GM18951 (cell line): ENCODE data around the gene ZNF48.
"Not testable (repeated sequence)": the region's sequence is repeated elsewhere in the genome, so short reads cannot be mapped to it uniquely, and the experiment has no call there.

Experiments
- POLR2A ChIP-seq: IDR thresholded peaks from 4 replicates; pipeline ENCODE4 v1.6.1; 2011; ENCODE audit warnings: mild to moderate bottlenecking; ENCODE audit not compliant: insufficient read length, insufficient read depth; ENCODE audit errors: extremely low read depth
- in situ Hi-C: fragments of 300-500 bp; cut with MboI; formaldehyde crosslinking; loops from one replicate; pipeline ENCODE4 v1.12.0; 2022; ENCODE audit warnings: low sequenced_read_pairs, mixed read lengths, inconsistent platforms; ENCODE audit not compliant: unreplicated experiment

Gene ZNF48

GRCh38 chr16:30377050-30377811 lies 18.0 kb upstream of the ZNF48 start:
- in situ Hi-C loops: no loop called here
- no peak for TF ChIP-seq POLR2A

- in situ Hi-C loops: no loop called here
These were observed 17.4 kb upstream of the ZNF48 start for GRCh38 chr16:30377812-30378235.

DNA sequence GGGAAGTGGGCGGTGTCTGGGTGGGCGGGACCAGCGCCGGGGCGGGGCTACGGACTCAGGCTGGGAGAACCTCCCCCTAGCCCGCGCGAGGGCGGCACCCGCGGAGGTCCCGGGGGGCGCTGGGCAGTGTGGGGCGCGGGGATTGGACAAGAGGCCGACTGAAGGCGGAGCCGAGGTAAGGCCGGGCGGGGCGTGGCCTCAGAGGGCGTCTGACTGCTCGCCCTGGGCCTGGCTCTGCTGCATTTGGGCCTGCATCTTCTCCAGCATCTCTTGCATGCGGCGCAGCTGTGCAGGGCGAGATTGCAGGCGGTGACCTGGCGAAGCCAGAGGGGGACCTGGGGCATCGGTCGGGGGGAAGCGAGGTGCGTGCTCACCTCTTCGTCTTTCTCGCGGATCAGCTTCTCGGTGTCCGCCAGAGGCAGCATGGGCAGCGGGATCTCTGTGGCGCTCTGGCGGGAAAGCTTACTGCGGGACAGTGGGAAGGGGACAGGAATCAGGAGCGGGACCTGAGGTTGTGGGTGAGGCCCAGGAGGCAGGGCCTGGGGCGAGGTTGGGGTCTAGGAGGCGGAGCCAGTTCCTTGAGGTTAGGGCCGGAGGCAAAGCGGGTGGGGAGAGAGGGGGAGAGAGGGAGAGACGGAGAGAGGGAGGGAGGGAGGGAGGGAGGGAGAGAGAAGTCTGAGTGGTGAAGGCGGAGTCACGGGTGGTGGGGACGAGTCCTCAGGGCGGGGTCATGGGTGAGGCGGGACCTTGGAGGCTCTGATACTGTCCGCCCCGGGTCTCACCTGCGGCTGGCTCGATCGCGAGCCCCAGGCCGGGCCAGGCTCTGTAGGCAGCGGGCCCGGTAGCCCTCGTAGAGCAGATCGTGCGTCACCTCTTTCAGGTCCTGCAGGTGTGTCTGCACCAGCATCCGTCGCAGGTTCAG lies 16.7 kb upstream of the ZNF48 start:
- in situ Hi-C loops: no loop called here
- TF ChIP-seq POLR2A: peak; percentile 78

More at GRCh38 chr16:30377812-30378235, 17.4 kb upstream of the ZNF48 start:
- TF ChIP-seq POLR2A: peak; percentile 56

- TF ChIP-seq POLR2A: no peak
- in situ Hi-C loops: no loop called here
These were observed 15.9 kb upstream of the ZNF48 start for GRCh38 chr16:30379158-30379783.

DNA sequence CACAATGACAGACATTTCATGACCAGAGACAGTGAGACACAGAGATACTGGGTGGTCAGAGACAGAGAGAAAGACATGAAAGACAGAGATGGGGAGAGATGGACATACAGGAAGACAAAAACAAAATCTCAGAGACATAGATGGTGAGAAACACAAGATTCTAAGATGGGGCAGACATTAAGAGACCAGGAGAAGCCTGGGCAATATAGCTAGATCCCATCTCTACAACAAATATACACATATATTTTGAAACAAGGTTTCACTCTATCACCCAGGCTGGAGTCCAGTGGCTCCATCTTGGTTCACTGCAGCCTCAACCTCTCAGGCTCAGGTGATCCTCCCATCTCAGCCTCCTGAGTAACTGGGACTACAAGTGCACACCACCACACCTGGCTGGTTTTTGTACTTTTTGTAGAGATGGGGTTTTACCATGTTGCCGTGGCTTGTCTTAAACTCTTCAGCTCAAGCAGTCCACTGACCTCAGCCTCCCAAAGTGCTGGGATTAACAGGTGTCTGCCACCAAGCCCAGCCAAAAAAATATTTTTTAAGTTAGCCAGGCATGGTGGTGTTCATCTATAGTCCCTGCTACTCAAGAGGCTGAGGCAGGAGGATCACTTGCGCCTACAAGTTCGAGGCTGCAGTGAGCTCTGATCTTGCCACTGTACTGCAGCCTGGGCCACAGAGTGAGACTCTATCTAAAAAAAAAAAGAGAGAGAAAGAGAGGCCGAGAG lies 15.0 kb upstream of the ZNF48 start:
- in situ Hi-C loops: no loop called here
- no peak for TF ChIP-seq POLR2A

DNA sequence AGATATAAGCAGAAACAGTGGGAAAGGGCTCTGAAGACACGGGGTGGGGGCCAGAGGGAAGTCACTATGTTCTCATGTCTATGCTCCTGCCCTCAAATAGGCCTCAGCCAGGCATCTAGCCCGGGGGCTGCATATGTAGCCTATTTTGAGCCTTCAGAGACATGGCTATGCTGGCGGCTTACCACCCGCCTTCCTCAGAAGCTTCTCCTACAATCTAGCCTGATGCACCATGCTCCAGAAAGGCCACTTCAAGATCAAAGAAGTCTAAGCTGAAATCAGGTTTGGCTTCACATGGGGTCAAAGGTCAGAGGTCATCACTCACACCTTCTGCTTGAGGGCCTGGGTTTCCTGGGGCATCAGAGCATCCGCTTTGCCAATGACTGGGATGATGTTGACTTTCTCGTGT lies 14.4 kb upstream of the ZNF48 start:
- no peak for TF ChIP-seq POLR2A
- in situ Hi-C loops: no loop called here

DNA sequence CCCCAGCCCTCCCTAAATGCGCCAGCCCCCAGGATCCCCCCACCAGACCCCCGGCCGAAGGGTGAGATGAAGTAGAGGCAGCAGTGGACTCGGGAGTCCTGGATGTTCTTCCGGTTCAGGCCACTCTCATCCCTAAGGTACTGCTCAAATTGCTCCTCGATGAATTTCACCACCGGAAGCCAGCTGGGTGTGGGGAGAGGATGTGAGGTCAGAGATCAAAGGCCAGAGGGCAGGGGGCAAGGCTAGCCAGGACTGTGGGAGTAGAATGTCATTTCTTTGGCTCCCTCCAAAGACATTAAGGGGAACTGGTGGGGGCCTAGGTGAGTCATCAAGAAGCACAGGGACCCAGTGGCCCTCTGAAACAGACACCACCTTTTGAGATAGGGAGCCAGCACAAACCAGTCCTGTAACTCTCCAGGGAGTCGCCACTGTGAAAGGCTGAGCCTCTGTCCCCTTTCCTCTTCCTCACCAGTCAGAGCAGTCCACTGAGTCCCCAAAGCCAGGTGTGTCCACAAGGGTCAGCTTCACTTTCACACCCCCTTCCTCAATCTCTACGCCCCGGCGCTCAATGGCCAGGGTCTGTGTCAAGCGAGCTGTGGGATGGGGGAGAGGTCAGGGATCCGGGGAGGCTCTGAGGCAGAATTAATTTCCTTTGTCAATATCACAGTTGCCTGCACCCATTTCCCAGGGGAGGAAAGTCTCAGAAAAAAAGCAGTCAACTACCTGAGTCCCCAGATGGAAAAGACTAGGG lies 13.8 kb upstream of the ZNF48 start:
- in situ Hi-C loops: no loop called here

DNA sequence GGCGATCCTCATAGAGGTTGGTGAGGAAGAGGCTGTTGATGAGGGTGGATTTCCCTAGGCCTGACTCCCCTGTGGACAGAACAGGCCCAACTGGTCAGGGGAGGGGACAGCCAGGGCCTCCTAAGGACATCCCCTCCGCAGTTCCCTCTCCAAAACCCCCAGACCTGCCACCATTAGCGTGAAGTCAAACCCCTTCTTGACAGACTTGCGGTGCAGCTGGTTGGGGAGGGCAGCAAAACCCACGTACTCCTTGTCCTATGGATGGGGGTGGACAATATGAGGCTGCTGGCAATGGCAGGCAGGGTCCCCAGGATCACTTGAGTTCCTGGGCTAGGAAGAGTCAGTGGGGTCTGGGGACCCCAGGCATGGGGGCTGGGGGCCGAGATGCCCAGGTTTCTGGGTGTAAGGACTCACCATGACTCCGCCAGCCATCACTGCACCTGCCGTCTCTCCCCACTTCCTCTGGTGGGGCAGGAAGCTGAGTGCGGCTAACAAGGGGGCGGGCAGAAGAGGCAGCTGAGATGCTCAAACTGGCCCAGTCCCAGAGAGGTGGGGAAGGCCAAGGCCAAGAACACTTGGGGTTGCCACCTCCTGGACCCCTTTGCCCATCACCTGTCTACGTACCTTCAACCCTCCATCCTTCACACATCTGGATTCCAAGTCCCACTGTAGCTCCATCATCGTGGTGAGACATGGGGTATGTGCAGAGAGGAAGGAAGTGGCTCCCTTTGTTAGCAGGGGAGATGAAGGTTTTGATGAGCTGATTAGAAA lies 12.9 kb upstream of the ZNF48 start, which contains the start of gene SEPTIN1:
Gene SEPTIN1, minus strand, starts transcription at position 451 of the 771 bp plus-strand sequence. Its CDS starts 19 bp downstream, at position 432.
- in situ Hi-C loops: no loop called here
- TF ChIP-seq POLR2A: peak; percentile 76

More for the DNA sequence above, 13.8 kb upstream of the ZNF48 start:
- no peak for TF ChIP-seq POLR2A

- in situ Hi-C loops: no loop called here
- no peak for TF ChIP-seq POLR2A
These were observed 11.7 kb upstream of the ZNF48 start for GRCh38 chr16:30383521-30383920.

DNA sequence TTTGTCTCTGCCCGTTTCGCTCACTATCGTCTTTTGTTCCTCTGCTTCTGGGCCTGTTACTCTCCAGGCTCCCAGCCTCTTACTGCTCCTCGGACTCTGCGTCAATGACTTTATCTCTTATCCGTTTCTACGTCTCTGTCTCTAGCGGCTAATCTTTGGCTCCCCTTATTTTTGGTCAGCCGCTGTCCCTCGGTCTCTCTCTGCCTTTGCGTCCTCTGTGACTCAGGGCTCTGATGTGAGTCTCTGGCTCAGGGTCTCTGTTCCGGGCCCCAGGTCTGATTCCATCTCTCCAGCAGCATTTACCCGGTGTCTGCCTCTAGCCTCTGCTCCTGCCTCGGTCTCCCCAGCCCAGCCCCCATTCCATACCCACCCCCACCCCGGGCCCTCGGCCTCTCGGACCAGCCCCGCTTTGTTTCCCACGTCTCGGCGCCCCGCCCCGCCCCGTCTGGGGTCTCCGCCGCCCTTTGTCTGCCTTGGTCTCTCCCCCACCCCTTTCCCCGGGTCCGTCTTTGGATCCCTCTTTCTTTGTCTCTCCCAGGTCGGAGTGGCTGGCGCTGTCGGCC lies 547 bp upstream of the ZNF48 start:
- in situ Hi-C loops: no loop called here
- no peak for TF ChIP-seq POLR2A

DNA sequence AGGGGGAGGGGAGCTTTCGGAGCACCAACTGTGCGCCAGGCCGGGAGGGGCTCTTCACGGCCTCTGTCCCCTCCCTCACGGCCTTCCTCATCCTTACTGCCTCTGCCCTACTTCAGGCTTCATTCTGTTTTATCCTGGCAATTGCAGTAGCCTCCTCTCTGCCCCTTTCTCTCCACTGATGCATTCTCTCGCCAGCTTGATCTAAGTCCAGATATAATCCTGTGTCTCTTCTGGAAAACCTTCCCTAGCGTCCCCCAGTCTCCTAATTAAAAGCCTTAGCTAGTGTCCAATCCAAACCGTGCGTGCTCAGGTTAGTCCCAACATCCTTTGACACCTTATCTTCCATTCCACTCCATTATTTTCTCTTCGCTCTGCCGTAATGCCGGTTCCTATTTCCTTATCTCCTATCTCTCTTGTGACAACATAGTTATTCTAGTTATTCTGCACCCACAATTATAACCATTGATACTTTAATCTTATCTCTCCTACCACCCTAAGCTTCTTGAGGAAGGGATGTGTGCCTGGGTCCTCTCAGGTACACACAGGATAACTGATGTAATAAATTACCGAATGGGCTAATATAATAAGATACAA lies 869 bp downstream of the ZNF48 start:
- TF ChIP-seq POLR2A: no peak
- in situ Hi-C loops: no loop called here

DNA sequence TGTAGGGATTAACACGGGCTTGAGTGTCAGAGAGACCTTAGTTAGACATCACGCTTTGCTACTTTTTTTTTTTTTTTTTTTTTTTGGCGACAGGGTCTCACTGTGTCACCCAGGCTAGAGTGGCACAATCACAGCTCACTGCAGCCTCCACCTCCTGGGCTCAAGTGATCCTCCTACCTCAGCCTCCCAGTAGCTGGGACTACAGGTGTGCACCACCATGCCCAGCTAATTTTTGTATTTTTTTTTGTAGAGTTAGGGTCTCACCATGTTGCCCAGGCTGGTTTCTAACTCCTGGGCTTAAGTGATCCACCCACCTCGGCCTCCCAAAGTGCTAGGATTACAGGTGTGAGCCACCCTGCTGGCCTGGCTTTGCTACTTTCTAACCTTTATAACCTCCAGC lies 1.4 kb downstream of the ZNF48 start:
- in situ Hi-C loops: not testable (repeated sequence)
